Measurements from ENCODE around the gene RPS21.

DNA sequence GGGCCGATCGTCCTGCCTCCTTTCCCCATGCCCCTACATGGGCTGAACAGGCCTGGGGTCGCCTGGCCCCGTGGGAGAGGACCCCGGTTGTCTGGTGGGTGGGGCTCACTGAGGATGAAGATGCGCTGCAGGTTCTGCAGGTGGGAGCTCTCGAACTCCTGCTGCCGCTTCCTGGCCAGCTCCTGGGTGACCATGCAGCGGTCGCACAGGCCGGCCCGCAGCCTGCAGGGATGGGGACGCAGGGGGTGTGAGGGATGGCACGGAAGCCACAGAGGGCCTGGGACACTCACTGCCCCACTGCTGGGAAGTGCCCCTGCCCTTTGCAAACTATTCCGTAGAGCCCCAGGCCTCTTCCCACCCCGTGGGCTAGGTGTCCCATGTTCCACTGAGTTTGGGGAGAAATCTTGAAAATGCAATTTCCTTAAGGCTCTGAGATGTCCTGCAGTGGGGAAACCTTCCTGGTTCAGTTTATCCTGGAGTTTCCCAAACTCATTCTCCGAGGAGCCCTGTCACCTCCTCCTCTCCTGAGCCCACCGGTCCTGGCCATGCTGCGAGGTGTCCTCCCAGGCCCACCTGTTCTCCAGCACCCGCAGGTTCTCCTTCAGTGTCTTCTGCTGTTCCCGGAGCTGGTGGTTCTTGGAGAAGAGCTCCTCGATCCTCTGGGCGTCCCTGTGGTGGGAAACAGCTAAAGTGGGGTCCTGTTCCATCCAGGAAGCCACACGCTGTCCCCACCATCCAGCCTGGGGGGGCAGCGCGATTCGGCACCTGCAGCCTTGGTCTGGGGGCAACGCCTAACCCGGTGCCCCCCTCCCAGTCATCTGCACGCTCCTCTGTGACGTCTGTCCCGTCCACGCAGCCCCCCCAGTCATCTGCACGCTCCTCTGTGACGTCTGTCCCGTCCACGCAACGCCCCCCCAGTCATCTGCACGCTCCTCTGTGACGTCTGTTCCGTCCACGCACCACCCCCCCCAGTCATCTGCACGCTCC is 30.0 kb downstream of the RPS21 start:
- TF ChIP-seq, protein P1, sequence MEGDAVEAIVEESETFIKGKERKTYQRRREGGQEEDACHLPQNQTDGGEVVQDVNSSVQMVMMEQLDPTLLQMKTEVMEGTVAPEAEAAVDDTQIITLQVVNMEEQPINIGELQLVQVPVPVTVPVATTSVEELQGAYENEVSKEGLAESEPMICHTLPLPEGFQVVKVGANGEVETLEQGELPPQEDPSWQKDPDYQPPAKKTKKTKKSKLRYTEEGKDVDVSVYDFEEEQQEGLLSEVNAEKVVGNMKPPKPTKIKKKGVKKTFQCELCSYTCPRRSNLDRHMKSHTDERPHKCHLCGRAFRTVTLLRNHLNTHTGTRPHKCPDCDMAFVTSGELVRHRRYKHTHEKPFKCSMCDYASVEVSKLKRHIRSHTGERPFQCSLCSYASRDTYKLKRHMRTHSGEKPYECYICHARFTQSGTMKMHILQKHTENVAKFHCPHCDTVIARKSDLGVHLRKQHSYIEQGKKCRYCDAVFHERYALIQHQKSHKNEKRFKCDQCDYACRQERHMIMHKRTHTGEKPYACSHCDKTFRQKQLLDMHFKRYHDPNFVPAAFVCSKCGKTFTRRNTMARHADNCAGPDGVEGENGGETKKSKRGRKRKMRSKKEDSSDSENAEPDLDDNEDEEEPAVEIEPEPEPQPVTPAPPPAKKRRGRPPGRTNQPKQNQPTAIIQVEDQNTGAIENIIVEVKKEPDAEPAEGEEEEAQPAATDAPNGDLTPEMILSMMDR (IDR thresholded peaks at IDR 0.05), result no peak
- TF ChIP-seq POLR2A (IDR thresholded peaks at IDR 0.05), result no peak
